ENCODE data around the gene SCAND1. TPM values are rescaled to one million over a fixed set of nuclear protein-coding genes. Genes with fewer than 3 reads are reported as not detected.
A peak's percentile ranks its signal among the peaks of the same experiment; 100 is the strongest.
"Not testable (repeated sequence)": the region's sequence is repeated elsewhere in the genome, so short reads cannot be mapped to it uniquely, and the experiment has no call there.

SCAND1 gene
- polyA plus RNA-seq, 1 donor, result 49.1 TPM

DNA sequence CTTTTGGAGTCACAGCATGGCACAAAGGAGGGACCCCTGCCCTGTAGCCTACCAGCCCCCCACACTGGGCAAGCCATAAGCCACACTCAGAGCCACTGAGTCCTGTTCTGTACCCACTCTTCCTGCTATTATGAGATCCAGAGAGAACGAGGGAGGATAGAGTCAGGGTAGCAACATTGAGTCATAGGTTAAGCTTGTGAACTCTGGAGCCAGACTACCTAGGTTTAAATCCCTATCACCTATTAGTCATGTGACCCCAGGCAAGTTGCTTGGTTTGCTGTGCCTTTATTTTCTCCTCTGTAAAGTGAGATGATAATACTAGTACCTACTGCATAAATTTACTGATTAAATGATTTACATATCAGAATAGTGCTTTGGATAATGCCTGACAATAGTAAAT lies 14.6 kb upstream of the SCAND1 start:
- no peaks in the 10 kb centered on the region for H3K36me3 ChIP-seq (ENCODE audit: control insufficient read depth, insufficient read depth, low read length)
- H3K27me3 ChIP-seq (ENCODE audit: control insufficient read depth, insufficient read depth, low read length), result no peaks in the 10 kb centered on the region
- H3K4me1 ChIP-seq (ENCODE audit: control insufficient read depth, insufficient read depth, low read length), result no peaks in the 10 kb centered on the region
- WGBS (ENCODE audit: insufficient coverage, low lambda C conversion rate), result no CpG with 5 or more reads among the region's 1 CpG
- H3K27ac ChIP-seq (ENCODE audit: low read length), result no peak overlapping the region
- peak in 1 of 2 donors; percentile 38 for DNase-seq
- H3K4me3 ChIP-seq (ENCODE audit: low read length), result no peak overlapping the region
- H3K9me3 ChIP-seq (ENCODE audit: control insufficient read depth, low read depth, low read length), result no peaks in the 10 kb centered on the region

DNA sequence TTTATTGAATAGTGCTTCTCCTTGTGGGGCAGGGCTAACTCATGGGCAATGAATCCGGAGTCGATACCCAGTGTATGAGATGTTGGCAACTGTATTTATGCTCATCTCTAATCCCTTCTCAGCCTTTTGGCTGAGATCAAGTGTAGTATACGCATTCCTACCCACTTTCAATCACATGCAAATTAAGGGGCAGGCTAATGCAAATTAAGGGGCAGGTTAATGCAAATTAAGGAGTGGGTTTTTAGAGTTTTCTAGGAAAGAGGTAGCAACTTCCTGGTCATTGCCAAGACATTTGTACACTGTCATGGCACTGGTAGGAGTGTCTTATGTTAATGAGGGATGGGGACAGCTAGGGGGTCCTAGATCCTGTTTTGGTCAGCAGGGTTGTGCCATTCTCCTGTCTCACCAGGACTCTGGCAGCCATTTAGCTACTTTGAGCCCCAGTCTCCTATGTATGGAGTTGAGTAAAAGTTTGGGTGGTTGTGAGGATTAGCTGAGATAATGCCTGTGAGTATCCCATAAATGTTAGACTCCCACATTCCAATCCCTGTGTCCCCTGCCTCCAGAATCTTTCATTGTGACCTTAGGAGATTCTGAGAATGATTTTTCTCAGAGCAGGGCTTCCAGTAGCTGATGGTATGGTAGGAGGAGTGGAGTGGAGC lies 13.8 kb upstream of the SCAND1 start, which contains the start of gene CNBD2:
Gene CNBD2, plus strand, starts transcription at position 612 of the 662 bp plus-strand sequence. CDS start 173 bp downstream, outside the sequence.
- Histone ChIP-seq H3K4me3 (ENCODE audit: low read length) (no peak within 1 kb of the TSS), H3K36me3 (ENCODE audit: control insufficient read depth, insufficient read depth, low read length) (no peaks in the 10 kb centered on the region), H3K27me3 (ENCODE audit: control insufficient read depth, insufficient read depth, low read length) (no peaks in the 10 kb centered on the region), H3K9me3 (ENCODE audit: control insufficient read depth, low read depth, low read length) (no peaks in the 10 kb centered on the region), H3K27ac (ENCODE audit: low read length) (no peak within 1 kb of the TSS), H3K4me1 (ENCODE audit: control insufficient read depth, insufficient read depth, low read length) (peaks cover 3% of the 10 kb centered on the region)
- 100% methylated on average over 2 of the region's 3 CpGs for WGBS (ENCODE audit: insufficient coverage, low lambda C conversion rate)
- no peak for DNase-seq

DNA sequence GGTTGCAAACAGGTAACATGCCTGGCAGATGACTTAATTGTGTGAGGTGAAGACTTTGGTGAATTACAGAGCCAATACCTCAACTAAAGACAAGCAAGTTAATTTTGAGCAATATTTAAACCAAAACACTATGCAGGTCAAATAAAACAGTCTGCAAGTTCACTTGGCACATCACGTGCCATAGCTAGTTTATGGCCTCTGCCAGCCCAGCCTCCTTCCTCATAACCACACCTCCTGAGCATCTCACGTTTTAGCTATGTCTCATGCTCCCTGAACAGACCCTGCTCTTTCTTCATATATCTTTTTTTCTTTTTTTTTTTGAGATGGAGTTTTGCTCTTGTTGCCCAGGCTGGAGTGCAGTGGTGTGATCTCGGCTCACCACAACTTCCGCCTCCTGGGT lies 9.6 kb upstream of the SCAND1 start:
- DNase-seq, result no peak
- no peak overlapping the region for H3K4me3 ChIP-seq (ENCODE audit: low read length)
- no peaks in the 10 kb centered on the region for H3K36me3 ChIP-seq (ENCODE audit: control insufficient read depth, insufficient read depth, low read length)
- no peaks in the 10 kb centered on the region for H3K9me3 ChIP-seq (ENCODE audit: control insufficient read depth, low read depth, low read length)
- WGBS (ENCODE audit: insufficient coverage, low lambda C conversion rate), result 78% methylated on average over 1 of the region's 4 CpGs
- no peak overlapping the region for H3K27ac ChIP-seq (ENCODE audit: low read length)
- peaks cover 3% of the 10 kb centered on the region for H3K4me1 ChIP-seq (ENCODE audit: control insufficient read depth, insufficient read depth, low read length)
- no peaks in the 10 kb centered on the region for H3K27me3 ChIP-seq (ENCODE audit: control insufficient read depth, insufficient read depth, low read length)

DNA sequence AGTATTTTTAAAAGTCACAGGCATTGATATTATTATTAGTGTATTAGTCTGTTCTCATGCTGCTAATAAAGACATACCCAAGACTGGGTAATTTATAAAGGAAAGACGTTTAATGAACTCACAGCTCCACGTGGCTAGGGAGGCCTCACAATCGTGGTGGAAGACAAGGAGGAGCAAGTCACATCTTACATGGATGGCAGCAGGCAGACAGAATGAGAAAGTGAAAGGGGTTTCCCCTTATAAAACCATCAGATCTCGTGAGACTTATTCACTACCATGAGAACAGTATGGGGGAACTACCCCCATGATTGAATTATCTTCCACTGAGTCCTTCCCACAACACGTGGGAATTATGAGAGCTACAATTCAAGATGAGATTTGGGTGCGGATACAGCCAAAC lies 5.0 kb upstream of the SCAND1 start:
- not testable (repeated sequence) for DNase-seq; H3K4me3 ChIP-seq (ENCODE audit: low read length); H3K36me3 ChIP-seq (ENCODE audit: control insufficient read depth, insufficient read depth, low read length); H3K27me3 ChIP-seq (ENCODE audit: control insufficient read depth, insufficient read depth, low read length); H3K4me1 ChIP-seq (ENCODE audit: control insufficient read depth, insufficient read depth, low read length); H3K27ac ChIP-seq (ENCODE audit: low read length); H3K9me3 ChIP-seq (ENCODE audit: control insufficient read depth, low read depth, low read length)
- WGBS (ENCODE audit: insufficient coverage, low lambda C conversion rate), result no CpG with 5 or more reads among the region's 6 CpGs

DNA sequence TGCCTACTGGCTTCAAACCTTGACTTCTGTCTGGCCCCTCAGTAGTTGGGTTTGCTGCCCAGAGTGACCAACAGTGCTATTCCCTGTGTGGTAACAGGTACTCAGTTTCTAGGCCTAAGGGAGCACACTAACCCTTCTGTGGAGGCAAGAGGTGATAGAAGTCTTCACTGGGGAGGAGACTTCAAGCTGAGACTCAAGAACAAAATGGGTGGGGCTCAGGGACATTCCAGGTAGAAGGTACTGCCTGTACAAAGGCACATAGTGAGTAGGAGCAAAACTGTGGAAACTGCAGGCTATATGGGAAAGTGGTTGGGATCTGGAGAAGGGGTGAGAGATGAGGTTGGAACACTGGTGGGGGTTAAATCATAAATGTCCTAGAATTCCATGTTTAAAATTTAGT lies 2.3 kb upstream of the SCAND1 start:
- Histone ChIP-seq H3K27me3 (ENCODE audit: control insufficient read depth, insufficient read depth, low read length) (no peaks in the 10 kb centered on the region), H3K36me3 (ENCODE audit: control insufficient read depth, insufficient read depth, low read length) (no peaks in the 10 kb centered on the region), H3K4me3 (ENCODE audit: low read length) (no peak overlapping the region), H3K27ac (ENCODE audit: low read length) (no peak overlapping the region), H3K9me3 (ENCODE audit: control insufficient read depth, low read depth, low read length) (no peaks in the 10 kb centered on the region), H3K4me1 (ENCODE audit: control insufficient read depth, insufficient read depth, low read length) (peaks cover 9% of the 10 kb centered on the region)
- DNase-seq, result peak in 1 of 2 donors; percentile 10

DNA sequence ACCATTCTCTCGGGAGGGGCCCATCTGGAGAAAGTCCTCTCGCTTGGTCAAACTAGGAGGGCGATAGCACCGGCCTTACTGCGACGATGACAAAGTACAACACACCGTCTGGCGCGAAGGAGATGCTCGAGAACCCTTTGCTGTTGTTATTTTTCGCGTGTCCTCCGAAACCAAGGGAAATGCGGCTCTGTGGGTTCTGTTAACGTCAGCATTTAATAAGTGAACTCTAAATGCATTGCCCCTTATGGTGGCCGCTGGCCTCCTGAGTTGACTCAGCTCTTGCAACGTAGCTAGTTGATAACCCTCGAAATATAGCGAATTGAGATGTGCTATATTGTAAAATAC lies 577 bp upstream of the SCAND1 start:
- Histone ChIP-seq H3K9me3 (ENCODE audit: control insufficient read depth, low read depth, low read length) (no peaks in the 10 kb centered on the region), H3K36me3 (ENCODE audit: control insufficient read depth, insufficient read depth, low read length) (no peaks in the 10 kb centered on the region), H3K4me3 (ENCODE audit: low read length) (peak overlapping the region; percentile 93), H3K27me3 (ENCODE audit: control insufficient read depth, insufficient read depth, low read length) (no peaks in the 10 kb centered on the region), H3K4me1 (ENCODE audit: control insufficient read depth, insufficient read depth, low read length) (peaks cover 9% of the 10 kb centered on the region), H3K27ac (ENCODE audit: low read length) (peak overlapping the region; percentile 100)
- 6% methylated on average over 3 of the region's 19 CpGs for WGBS (ENCODE audit: insufficient coverage, low lambda C conversion rate)
- peak in 1 of 2 donors; percentile 33 for DNase-seq

DNA sequence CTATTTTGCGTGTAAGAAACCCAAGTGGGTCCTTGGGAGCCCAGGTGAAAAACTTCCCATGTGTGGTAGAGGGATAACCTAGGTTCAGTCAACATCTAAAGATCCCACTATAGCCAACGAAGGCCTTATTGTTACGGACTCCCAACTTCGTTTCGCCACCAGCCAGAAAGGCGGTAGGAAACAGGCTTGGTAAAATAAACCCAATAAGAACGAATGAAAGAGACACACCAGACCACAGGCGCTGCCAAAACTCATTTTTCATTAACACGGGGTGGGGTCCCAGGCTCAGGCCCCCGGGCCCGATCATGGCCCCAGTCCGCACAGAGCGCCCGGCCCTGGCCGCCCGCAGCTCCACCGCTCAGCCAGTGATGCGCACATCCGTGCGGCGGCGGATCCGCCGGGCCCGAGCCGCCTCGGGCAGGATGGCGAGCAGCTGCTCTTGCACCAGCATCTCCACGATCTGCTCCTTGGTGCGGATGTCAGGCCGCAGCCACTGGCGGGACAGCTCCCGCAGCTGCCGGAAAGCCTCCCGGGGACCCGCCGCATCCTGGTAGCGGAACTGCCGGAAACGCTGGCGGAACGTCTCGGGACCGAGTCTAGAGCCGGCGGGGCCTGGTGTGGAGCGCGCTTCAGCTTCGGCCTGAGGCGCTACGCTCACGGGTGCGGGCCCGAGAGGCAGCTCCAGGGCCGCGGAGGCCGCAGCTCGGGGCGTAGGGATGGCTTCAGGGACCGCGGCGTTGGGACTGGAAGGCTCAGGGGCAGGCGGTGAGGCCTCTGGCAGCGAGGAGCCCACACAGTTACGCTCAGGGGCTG lies 709 bp downstream of the SCAND1 start:
- H3K27ac ChIP-seq (ENCODE audit: low read length), result peak overlapping the region; percentile 100
- H3K27me3 ChIP-seq (ENCODE audit: control insufficient read depth, insufficient read depth, low read length), result no peaks in the 10 kb centered on the region
- H3K4me1 ChIP-seq (ENCODE audit: control insufficient read depth, insufficient read depth, low read length), result peaks cover 9% of the 10 kb centered on the region
- H3K4me3 ChIP-seq (ENCODE audit: low read length), result peak overlapping the region; percentile 93
- no peaks in the 10 kb centered on the region for H3K9me3 ChIP-seq (ENCODE audit: control insufficient read depth, low read depth, low read length)
- no CpG with 5 or more reads among the region's 65 CpGs for WGBS (ENCODE audit: insufficient coverage, low lambda C conversion rate)
- H3K36me3 ChIP-seq (ENCODE audit: control insufficient read depth, insufficient read depth, low read length), result no peaks in the 10 kb centered on the region
- peak in 1 of 2 donors; percentile 18 for DNase-seq

DNA sequence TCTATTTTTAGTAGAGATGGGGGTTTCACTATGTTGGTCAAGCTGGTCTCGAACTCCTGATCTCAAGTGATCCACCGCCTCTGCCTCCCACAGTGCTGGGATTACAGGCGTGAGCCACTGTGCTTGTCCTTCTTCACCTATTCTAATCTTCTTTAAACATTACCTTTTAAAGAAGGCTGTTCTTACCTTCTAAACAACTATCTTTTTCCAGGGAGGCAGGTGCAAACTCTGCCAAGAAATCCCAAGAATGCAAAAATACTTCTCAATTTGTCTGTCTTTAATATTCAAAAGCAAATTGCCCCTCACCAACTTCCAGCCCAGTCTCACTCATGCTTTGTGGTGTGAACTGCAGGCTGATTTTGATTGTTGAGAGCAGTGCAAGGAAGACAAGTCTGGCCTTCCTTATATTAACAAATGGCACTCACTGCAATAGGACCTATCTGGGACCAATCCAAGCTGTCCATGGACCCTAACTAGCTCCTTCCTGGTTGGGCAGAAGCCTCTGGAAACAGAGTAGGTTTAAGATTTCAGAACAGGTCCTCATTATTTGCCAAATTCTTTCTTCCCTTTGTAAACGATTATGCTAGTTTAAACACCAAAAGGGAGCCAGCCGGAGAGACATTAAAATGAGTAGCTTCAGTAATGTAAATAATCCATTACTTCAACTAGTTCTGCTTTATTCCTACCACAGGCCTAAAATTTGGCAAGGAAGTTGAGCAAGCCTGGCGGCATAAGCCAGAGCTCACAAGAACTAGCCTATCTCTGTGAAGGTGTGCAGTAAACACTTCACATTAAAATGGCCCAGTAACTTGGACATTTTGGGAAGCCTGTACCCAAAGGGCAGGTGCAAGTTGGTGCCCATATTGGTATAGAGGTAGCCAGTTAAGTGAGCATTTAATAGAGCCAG lies 1.6 kb downstream of the SCAND1 start:
- Histone ChIP-seq H3K4me1 (ENCODE audit: control insufficient read depth, insufficient read depth, low read length) (peaks cover 9% of the 10 kb centered on the region), H3K36me3 (ENCODE audit: control insufficient read depth, insufficient read depth, low read length) (peaks cover 5% of the 10 kb centered on the region), H3K9me3 (ENCODE audit: control insufficient read depth, low read depth, low read length) (no peaks in the 10 kb centered on the region), H3K4me3 (ENCODE audit: low read length) (peak overlapping the region; percentile 93), H3K27me3 (ENCODE audit: control insufficient read depth, insufficient read depth, low read length) (no peaks in the 10 kb centered on the region), H3K27ac (ENCODE audit: low read length) (peak overlapping the region; percentile 100)
- peak in 1 of 2 donors; percentile 33 for DNase-seq
- 69% methylated on average over 2 of the region's 6 CpGs for WGBS (ENCODE audit: insufficient coverage, low lambda C conversion rate)

DNA sequence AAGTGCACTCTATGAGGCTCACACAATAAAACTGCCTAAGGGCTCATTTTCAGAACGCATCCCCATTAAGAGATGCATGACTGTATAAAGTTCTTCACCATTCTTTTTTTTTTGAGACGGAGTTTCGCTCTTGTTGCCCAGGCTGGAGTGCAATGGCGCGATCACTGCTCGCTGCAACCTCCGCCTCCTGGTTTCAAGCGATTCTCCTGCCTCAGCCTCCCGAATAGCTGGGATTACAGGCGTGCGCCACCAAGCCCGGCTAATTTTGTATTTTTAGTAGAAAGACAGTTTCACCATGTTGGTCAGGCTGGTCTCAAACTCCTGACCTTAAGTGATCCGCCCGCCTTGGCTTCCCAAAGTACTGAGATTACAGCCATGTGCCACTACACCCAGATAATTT lies 2.2 kb downstream of the SCAND1 start:
- H3K4me3 ChIP-seq (ENCODE audit: low read length), result peak overlapping the region; percentile 93
- peak overlapping the region; percentile 100 for H3K27ac ChIP-seq (ENCODE audit: low read length)
- peaks cover 10% of the 10 kb centered on the region for H3K36me3 ChIP-seq (ENCODE audit: control insufficient read depth, insufficient read depth, low read length)
- not testable (repeated sequence) for H3K27me3 ChIP-seq (ENCODE audit: control insufficient read depth, insufficient read depth, low read length); DNase-seq; H3K4me1 ChIP-seq (ENCODE audit: control insufficient read depth, insufficient read depth, low read length); H3K9me3 ChIP-seq (ENCODE audit: control insufficient read depth, low read depth, low read length)
- WGBS (ENCODE audit: insufficient coverage, low lambda C conversion rate), result no CpG with 5 or more reads among the region's 14 CpGs

DNA sequence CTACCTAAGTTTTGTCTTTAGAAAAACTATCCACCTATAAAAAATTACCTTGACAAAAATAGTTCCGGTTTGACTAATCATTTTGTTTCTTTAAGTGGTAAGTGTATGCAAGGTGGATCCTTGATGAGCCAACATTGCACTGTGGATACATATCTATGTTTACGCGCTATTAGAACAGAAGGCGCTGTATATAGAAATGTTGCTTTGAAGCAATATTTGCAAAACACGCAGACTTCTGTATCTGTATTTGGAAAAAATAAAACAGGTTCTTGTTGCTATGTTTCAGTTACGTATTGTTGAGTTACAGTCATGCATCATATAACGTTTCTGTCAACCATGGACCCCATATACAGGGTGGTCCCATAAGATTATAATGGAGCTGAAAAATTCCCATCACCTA lies 4.2 kb downstream of the SCAND1 start:
- no peak for DNase-seq
- Histone ChIP-seq H3K4me3 (ENCODE audit: low read length) (no peak overlapping the region), H3K27me3 (ENCODE audit: control insufficient read depth, insufficient read depth, low read length) (no peaks in the 10 kb centered on the region), H3K27ac (ENCODE audit: low read length) (no peak overlapping the region), H3K9me3 (ENCODE audit: control insufficient read depth, low read depth, low read length) (no peaks in the 10 kb centered on the region), H3K4me1 (ENCODE audit: control insufficient read depth, insufficient read depth, low read length) (peaks cover 9% of the 10 kb centered on the region), H3K36me3 (ENCODE audit: control insufficient read depth, insufficient read depth, low read length) (peaks cover 15% of the 10 kb centered on the region)
- WGBS (ENCODE audit: insufficient coverage, low lambda C conversion rate), result 100% methylated on average over 5 of the region's 7 CpGs

Data from large intestine (tissue), 3 donors.